Middle frontal gyrus (tissue), 1 donor: Measurements from ENCODE around the gene HGD.

Source experiments
- DNase-seq: peaks from one replicate; pipeline ENCODE4 v3.0.0-alpha.2; 2015; ENCODE audit warnings: low spot score; ENCODE audit errors: extremely low spot score

Gene HGD

DNA sequence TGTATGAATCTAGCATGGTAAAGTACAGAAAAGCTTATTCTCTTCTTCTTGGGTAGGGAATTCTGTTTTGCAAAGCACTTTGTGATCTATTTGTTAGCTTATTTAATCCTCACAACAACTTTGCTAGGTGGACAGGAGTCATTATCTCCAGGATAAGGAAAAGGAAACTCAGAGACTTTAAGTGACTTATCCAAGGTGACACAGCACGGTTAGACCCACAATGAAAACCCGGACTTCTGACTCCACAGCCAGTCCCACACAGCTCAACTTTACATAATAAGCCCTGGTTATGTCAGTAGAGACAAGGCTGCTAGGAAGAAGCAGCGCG, 86.3 kb downstream of the HGD start:
- DNase-seq: no peak

DNA sequence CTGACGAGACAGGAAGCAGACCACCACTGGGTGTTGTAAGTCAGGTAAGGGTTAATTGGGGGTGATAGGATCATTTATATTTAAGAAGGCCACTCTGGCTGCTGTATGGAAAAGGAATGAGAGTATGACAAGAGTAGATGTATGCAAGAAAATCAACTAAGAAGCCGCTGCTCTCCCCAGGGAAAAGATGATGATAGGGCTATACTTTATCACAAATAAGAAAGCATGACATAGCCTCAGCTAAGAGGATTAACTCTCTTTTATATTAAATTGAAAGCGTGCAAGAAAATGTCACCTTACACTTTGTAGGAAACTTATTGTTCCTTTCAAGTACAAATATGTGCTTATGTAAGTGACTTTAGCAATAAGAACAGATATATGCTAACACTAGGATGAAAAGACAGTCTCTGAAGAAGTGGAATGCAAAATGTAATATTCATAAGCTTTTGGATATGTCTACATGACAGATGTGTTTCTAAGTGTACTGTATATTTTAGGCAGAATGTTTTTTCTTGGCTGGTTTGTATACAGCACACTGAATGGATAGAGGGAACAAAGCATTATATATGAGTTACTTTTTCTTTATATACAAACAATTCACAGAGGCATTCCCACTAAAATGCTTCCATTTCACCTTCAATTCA, 94.6 kb downstream of the HGD start:
- no peak for DNase-seq
